ENCODE results near the gene PDLIM3. TPM values are rescaled to one million over a fixed set of nuclear protein-coding genes. Genes with fewer than 3 reads are reported as not detected.

PDLIM3 gene
- polyA plus RNA-seq, 1 donor (not counting 4 experiments of a cell fraction or from before 2014, with no cell fraction given), result not detected

DNA sequence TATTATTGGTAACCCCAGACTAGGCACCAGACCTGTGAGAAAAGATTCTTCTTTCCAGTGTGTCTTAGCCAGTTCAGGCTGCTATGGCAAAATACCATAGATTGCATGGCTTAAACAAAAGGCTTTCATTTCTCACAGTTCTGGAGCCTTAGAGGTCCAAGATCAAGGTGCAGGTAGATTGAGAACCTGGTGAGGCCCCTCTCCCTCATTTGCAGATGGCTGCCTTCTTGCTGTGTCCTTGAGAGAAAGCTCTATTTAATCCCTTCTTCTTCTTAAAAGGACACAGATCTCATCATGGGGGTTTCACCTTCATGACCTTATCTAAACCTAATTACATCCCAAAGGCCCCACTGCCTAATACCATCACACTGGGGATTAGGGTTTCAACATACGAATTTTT is 3.5 kb upstream of the PDLIM3 start:
- Histone ChIP-seq H3K9me1 (ENCODE audit: control insufficient read depth, extremely low read depth, insufficient read depth, low read length) (no peaks in the 10 kb centered on the region), H3K36me3 (ENCODE audit: control insufficient read depth in 2 of 2, extremely low read depth in 1 of 2, insufficient read depth in 2 of 2, low read length in 2 of 2) (no peaks in the 10 kb centered on the region), H3K4me1 (ENCODE audit: control insufficient read depth, extremely low read depth, insufficient read depth, low read length) (no peaks in the 10 kb centered on the region), H3K27me3 (ENCODE audit: control insufficient read depth, extremely low read depth, insufficient read depth, low read length) (peaks cover 37% of the 10 kb centered on the region), H4K20me1 (ENCODE audit: control insufficient read depth, extremely low read depth, insufficient read depth, low read length) (no peaks in the 10 kb centered on the region), H3K4me2 (ENCODE audit: control insufficient read depth, extremely low read depth, insufficient read depth, low read depth, low read length) (no peak overlapping the region), H3K27ac (ENCODE audit: control insufficient read depth, insufficient read depth, low read length) (no peak overlapping the region), H3K79me2 (ENCODE audit: control insufficient read depth, insufficient read depth, low read length) (no peaks in the 10 kb centered on the region), H3K4me3 (ENCODE audit: control insufficient read depth in 2 of 3, extremely low read depth in 1 of 3, insufficient read depth in 2 of 3, low read depth in 1 of 3, low read length in 3 of 3) (no peak overlapping the region), H2AFZ (ENCODE audit: control insufficient read depth, low read length) (no peak overlapping the region), H3K9me3 (ENCODE audit: control insufficient read depth, low read depth, low read length) (no peaks in the 10 kb centered on the region), H3K9ac (ENCODE audit: control insufficient read depth, extremely low read depth, insufficient read depth, low read length) (no peak overlapping the region)
- DNase-seq (ENCODE audit: low read depth, low spot score) (no peak), FAIRE-seq (no peak)
- TF ChIP-seq EZH2 (IDR thresholded peaks at IDR 0.05; ENCODE audit: low read length), result no peak
- TF ChIP-seq, protein P1, sequence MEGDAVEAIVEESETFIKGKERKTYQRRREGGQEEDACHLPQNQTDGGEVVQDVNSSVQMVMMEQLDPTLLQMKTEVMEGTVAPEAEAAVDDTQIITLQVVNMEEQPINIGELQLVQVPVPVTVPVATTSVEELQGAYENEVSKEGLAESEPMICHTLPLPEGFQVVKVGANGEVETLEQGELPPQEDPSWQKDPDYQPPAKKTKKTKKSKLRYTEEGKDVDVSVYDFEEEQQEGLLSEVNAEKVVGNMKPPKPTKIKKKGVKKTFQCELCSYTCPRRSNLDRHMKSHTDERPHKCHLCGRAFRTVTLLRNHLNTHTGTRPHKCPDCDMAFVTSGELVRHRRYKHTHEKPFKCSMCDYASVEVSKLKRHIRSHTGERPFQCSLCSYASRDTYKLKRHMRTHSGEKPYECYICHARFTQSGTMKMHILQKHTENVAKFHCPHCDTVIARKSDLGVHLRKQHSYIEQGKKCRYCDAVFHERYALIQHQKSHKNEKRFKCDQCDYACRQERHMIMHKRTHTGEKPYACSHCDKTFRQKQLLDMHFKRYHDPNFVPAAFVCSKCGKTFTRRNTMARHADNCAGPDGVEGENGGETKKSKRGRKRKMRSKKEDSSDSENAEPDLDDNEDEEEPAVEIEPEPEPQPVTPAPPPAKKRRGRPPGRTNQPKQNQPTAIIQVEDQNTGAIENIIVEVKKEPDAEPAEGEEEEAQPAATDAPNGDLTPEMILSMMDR (optimal IDR thresholded peaks at IDR 0.05 in 1 of 3, IDR thresholded peaks at IDR 0.05 in 1 of 3, conservative IDR thresholded peaks at IDR 0.05 in 1 of 3; ENCODE audit: extremely low read depth in 1 of 3, insufficient read depth in 2 of 3, low read length in 3 of 3), result no peak
- dilution Hi-C loops (cut with MboI; ENCODE audit: extremely low pct_ligation_motif_present, low sequenced_read_pairs), result no loop called here

- no peaks in the 10 kb centered on the region for H3K9me1 ChIP-seq (ENCODE audit: control insufficient read depth, extremely low read depth, insufficient read depth, low read length)
- TF ChIP-seq, protein P1 (optimal IDR thresholded peaks at IDR 0.05 in 1 of 3, IDR thresholded peaks at IDR 0.05 in 1 of 3, conservative IDR thresholded peaks at IDR 0.05 in 1 of 3; ENCODE audit: extremely low read depth in 1 of 3, insufficient read depth in 2 of 3, low read length in 3 of 3), result no peak
- TF ChIP-seq EZH2 (IDR thresholded peaks at IDR 0.05; ENCODE audit: low read length), result no peak
- H3K9me3 ChIP-seq (ENCODE audit: control insufficient read depth, low read depth, low read length), result no peaks in the 10 kb centered on the region
- no peaks in the 10 kb centered on the region for H3K79me2 ChIP-seq (ENCODE audit: control insufficient read depth, insufficient read depth, low read length)
- H3K36me3 ChIP-seq (ENCODE audit: control insufficient read depth in 2 of 2, extremely low read depth in 1 of 2, insufficient read depth in 2 of 2, low read length in 2 of 2), result no peaks in the 10 kb centered on the region
- H3K9ac ChIP-seq (ENCODE audit: control insufficient read depth, extremely low read depth, insufficient read depth, low read length), result no peak overlapping the region
- no peak overlapping the region for H2AFZ ChIP-seq (ENCODE audit: control insufficient read depth, low read length)
- H3K27ac ChIP-seq (ENCODE audit: control insufficient read depth, insufficient read depth, low read length), result no peak overlapping the region
- dilution Hi-C loops (cut with MboI; ENCODE audit: extremely low pct_ligation_motif_present, low sequenced_read_pairs), result no loop called here
- no peaks in the 10 kb centered on the region for H4K20me1 ChIP-seq (ENCODE audit: control insufficient read depth, extremely low read depth, insufficient read depth, low read length)
- H3K4me2 ChIP-seq (ENCODE audit: control insufficient read depth, extremely low read depth, insufficient read depth, low read depth, low read length), result no peak overlapping the region
- peaks cover 39% of the 10 kb centered on the region for H3K27me3 ChIP-seq (ENCODE audit: control insufficient read depth, extremely low read depth, insufficient read depth, low read length)
- no peak overlapping the region for H3K4me3 ChIP-seq (ENCODE audit: control insufficient read depth in 2 of 3, extremely low read depth in 1 of 3, insufficient read depth in 2 of 3, low read depth in 1 of 3, low read length in 3 of 3)
- FAIRE-seq, result no peak
- H3K4me1 ChIP-seq (ENCODE audit: control insufficient read depth, extremely low read depth, insufficient read depth, low read length), result no peaks in the 10 kb centered on the region
- DNase-seq (ENCODE audit: low read depth, low spot score), result no peak
These were observed 1.1 kb upstream of the PDLIM3 start for GRCh38 chr4:185536411-185536709.

Data from keratinocyte (primary cell).